Ecto neural progenitor cell (in vitro differentiated cells): ENCODE results near the gene GABRB2.

ENCODE experiments used
- DNase-seq: peaks from one replicate; pipeline ENCODE4 v3.0.0-alpha.2; 2018; ENCODE audit warnings: low spot score

The GABRB2 gene

DNA sequence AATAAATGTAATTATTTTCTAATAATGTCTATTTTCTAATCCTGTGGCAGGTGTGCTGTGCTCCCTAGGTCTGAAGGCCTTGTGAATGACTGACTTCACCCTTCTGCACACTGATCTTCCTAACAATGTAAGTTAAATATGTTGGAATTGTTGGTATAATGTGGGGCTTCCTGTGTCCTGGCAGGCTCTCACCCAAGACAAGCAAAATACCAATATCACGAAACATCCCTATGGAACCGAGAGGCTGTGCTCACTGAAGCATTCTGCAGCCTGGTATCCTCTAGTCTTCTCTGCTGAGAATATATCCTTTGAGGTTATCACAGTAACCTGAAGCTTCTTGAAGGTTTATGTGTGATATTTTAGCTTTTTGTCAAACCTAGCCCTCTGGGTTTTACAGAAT, 159.4 kb downstream of the GABRB2 start:
- DNase-seq: no peak

DNA sequence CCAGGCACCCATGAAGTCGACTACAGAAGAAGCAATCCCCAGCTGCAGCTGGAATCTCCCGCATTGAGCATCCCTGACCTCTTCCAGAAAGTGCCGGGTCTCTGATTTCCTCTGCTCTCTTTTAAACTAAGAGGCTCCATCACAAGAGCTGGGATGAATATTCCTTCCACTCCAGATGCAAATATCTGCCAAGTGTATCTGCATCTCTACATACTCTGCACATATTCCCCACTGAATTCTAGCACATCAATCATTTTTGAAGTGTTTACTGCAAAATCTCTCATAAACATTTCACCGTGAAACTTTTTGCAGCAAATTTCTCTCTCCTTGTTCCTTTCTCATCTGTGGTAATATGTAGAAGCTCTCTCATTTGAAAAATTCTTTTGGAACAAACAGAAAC, 161.5 kb downstream of the GABRB2 start:
- no peak for DNase-seq

DNA sequence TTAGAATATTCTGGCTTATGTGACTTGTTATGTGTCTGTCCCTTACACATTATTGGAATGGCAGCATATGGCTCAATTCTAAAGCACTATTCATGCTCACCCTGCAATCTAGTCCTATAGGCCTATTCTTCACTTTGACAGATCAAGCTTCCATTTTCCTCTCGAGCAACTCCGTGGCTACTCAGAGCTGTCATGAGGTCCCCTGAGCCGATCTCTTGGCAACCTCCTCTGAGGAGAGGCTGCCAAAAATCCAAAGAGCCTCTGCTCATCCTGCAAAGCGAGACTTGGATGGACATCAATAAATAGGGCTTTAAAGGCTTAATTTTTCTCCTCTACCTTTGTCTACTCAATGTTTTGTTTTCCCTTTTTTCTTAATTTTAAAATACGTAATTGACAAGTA, 163.8 kb downstream of the GABRB2 start:
- no peak for DNase-seq

DNA sequence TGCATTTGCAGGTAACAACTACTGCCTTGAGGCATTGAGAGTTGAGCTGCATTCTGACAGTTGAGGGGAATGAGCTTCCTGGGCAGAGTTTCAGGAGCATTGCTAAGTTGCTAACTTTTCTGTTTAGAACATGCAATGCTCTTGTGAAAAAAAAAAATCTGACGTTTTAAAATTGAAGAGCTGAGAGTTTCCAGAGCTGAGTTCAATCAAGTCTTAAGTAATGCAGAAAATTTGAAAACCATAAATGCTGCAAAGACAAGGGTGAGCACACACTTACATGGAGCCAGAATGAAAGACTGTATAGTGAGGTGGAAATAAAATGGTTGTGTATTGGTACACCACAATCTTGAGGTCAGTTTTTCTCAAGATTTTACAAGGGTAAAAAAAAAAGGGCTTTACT, 166.0 kb downstream of the GABRB2 start:
- DNase-seq: no peak

DNA sequence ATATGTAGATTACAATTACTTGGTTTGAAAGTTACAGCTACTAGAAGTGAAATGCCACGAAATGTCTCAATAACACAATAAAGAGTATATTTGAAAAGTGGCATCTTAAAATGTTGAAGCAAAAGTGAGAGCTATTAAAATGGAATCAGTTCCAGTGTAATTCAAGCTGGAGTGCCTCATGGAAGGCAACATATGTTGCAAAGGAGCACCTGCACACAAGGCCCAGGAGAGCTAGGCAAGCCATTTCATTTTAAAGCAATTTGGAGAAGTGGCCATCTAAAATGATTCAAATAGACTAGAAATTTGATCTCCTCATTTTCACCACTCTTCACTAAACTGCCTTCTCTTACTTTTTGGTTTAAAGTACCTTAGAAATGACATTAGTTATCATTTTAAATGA, 167.8 kb downstream of the GABRB2 start:
- DNase-seq: no peak

DNA sequence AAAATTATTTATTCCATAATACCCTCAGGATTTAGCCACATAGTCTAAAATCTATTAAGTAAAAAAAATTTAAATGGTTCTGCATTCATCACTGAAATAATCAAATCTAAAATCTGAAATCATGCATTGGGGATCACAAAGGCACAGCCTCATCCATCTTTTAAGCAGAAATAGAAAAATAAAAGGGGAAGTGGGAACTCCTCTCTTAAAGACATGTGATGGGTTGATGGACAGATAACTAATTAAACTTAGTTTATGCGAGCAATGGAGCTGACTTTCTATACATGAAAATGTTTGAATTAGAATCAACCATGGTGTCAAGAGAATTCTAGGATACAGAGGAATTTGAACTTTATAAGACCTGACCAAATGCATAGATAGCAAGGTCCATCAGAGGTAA, 170.5 kb downstream of the GABRB2 start:
- no peak for DNase-seq

DNA sequence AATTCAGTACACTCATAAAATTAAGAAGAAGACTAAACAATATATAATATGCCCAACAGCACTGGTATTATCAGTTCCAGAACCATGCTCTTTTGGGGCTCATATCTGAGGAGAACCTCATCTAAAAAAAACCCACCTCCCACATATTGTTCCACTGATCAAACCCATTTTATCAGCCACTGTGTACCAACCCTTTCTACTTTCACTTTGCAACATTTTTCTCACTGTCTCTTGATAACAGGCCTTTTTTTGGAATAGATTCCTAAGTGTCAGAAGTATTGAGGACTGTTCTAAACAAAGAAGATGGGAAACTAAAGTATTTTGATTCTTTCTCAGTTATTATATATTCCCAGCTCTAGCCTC, 173.2 kb downstream of the GABRB2 start:
- no peak for DNase-seq

DNA sequence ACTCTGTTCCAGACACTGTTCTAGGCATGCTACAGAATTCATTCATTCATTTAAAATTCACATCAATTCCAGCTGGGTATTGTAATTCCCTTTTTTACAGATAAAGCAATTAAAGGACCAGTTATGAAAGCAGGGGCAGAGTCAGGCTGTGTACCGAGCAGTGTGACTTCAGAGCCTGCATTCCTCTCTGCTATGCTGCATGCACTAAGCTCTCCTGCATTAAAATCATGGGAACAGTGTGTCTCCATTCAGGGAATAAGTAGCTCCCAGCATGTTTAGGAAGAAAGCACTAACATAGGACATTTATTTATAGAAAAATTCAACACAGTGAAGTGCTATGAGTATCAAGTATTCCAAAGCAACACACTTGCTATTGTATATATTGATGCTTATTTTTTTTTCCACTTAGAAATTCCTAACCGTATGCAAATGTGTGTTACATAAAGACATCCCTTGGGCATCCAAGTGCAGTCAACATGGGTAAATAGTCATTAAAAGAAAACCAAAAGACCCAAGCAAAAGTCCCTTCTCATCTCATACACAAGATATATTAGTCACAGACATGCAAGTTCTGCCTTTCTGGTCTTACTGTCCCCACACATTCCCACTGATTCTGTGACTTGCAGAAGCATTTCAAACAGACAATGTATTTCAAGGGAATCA, 173.7 kb downstream of the GABRB2 start:
- no peak for DNase-seq

DNA sequence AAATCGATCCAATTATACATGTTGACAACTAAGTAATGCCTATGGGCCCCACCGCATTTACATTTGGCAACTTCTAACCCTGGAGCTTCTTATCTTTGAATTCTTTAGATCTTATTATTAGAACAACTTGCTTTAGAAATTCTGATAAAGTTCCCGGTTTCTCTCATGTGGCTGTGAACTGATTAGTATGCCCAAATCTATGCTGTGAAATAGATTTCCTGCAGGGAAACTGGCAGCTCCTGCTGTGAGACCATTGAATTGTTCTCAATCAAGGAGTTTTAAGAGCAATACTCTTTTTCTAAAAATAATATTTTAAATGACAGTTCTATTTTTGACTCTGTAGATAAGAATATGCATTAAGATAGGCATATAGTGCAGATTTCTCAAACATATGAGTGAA, 177.5 kb downstream of the GABRB2 start:
- no peak for DNase-seq

DNA sequence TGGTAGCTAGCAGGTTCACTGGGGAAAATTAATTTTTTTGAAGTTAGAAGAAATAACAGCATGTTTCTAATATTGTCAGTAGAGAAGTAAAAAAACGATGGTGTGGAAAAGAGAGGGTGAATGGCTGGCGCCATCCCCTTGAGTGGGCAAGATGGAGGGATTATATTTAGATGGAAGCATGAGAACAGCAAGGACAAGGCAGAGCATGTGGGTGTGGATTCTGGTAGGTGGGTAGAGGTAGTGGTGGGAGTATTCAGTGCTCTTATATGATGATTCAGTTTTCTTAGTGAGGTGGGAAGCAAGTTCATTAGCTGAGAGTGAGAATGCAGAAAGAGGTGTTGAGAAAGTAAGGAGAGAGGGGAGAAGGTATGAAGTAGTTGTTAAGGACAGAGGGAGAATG, 188.1 kb downstream of the GABRB2 start:
- DNase-seq: no peak

DNA sequence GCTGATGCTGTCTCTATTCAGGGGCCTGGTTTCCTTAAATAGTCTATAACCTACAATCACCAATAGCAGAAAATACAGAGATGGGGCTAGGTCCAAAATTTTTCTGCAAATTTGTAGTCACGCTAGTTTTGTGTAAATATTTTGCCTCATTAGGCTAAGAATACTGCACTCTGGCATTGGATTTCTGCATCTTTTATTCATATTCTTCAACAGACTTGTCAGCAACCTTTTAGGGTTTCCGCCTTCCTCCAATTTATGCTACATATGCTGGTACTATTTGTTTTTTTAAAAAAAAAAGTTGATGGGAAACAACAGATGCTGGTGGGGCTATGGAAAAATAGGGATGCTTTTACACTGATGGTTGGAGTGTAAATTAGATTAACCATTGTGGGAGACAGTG, 202.3 kb downstream of the GABRB2 start:
- DNase-seq: no peak

DNA sequence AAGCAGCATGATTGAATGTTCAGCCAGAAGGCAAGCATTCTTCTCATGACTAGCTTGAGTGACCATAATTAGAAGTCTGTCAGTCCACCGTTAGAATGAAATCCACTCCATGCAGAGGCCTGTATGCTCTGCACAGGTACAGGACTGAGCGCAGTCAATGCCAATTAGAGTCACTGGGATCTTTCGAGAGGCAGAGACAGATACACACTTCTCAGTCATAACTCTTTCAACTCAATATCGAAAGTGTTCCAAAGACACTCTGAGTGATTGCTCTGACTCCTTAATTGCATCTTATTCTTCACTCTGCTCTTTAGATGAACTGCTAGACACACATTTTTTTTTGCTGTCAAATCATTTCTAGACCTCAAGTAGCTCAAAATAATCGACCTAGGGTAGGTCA, 203.6 kb downstream of the GABRB2 start:
- no peak for DNase-seq

DNA sequence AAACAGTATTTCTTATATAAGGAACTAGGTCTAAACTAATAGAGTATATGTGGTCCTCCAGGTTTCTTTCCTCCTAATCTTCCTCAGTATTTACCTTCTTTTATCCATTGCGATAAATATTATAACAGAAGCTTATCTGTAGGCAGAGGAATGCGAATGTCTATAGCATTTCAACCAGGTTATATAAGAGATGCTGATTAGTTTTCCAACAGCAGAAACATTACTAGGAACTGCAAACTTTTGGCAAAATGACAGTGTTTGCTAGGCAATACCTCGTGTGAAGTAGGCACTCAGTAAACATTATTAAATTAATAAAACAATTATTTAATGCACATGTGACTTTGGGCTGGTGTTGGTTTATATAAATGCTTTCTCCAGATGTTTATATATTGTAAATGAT, 206.5 kb downstream of the GABRB2 start:
- DNase-seq: no peak

DNA sequence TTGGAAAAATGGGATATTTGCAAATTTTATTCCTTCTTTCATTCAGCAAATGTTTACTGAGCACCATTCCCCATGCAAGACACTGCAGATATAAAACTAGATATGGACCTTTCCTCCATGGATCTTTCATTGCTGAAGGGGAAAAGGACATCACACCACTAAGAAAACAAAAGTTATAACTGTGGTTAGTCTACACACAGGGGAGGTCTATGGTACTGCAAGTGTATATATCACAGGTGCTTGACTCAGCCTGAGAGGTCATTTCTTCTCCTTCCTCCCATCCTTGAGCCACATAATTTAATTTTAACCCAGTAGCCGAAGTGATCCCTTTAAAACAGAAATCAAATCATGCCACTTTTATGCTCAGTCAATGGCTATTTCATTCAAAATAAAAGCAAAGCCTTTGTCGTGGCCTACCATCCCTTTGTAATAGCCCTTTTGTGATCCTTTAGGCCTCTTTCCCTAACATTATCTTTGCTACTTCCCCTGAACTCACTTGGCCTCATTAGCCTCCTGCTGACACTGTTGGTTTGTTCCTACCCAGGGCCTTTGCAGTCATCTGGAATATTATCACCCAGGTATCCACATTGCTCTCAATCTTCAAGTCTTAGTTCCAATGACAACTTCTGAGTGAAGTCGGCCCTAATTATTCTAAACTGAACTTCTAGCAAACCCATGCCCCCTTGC, 213.2 kb downstream of the GABRB2 start:
- no peak for DNase-seq

DNA sequence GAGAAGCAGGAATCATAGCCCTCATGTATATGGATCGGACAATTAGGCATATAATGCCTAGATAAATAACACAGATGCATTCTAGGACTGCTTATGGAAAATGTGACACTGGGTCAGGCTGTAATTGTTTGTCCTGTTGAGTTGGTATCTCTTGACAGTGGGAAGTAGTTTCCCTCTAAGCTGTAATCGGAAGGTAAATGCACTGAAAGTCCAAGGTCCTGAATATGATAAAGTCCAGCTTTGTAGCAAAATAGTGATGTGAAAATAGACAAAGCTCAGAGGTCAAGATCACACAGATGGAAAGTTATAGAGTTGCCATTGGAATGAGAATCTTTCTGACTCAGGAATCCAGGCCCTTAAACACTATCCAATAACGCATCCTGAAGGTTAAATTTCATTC, 214.2 kb downstream of the GABRB2 start:
- no peak for DNase-seq

DNA sequence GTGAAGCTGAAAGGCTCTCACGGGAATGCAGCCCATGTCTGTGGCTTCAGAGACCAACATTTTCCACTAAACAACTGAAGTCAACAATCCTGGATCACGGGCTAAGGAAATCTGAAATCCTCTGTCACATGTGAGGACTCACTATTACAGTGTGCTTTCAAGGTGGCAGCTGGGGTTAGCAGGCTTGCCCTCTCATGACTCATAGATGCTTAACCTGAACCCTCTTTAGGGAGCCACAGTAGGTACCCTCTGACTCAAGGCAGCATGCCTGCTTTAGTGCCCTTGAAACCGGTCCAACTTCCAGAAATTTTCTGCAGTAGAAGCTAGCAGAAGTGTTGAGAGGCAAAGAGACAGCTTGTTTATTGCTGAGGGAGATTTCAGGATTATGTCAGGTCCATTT, 232.5 kb downstream of the GABRB2 start:
- no peak for DNase-seq

DNA sequence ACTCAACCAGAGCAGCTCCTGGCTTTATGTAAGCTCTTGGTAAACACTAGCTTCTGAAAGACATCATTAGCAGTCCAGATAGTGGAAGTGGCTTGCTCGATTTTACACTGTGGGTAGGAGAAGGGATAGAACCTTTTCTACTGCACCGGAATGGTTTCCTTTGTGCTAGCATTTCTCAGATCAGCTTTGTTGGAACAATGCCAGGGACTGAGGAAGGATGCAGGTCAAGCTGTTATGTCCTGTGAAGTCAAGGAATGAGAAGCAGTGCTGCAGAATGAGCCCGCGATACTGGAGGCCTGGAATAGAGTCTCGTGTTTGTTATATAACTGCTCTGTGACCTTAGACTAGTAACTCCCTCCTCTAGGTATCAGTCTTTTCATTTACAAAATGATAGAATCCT, 233.6 kb downstream of the GABRB2 start:
- DNase-seq: no peak

DNA sequence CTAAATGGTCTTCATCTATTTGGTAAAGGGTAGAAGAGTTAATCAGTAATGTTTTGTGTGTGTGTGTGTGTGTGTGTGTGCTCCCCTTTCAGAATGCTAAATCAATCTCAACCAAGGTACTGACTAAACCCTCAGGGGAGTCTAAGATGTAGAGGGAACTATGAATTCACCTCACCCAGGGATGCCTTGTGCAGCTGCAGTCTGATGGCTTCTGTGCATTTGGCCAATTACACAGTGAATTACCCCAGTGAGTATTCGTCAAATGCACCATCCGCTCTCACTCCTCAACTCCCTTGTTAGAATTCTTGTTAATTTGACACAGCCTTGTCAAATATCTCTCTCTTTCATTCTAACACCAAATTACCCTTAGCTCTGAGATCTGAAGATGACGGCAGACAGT, 234.6 kb downstream of the GABRB2 start:
- DNase-seq: no peak

DNA sequence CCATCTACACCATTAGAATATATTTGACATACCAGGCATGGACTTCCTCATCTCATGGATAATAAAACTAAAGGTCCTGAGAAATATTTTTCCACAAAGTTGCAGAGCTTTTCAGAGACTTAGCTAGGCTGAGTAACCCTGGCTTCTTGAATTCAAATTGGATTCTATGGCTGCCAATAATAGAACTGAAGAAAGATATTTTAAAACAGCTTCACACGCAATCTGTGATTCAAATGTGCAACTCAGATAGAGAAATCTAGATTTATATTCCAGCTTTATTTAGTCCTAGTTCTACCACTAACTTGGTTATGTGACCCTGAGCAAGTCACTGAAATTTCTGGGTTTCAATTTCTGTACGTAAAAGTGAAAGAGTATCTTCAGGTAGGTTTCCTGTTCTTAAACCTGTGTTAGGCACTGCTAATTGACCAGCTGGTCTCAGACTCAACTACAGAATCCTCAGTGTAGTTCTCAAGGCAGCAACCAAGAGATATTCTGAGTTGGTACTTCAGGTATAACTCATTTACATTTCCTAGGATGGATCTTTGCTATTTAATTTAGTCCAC, 235.3 kb downstream of the GABRB2 start:
- no peak for DNase-seq

DNA sequence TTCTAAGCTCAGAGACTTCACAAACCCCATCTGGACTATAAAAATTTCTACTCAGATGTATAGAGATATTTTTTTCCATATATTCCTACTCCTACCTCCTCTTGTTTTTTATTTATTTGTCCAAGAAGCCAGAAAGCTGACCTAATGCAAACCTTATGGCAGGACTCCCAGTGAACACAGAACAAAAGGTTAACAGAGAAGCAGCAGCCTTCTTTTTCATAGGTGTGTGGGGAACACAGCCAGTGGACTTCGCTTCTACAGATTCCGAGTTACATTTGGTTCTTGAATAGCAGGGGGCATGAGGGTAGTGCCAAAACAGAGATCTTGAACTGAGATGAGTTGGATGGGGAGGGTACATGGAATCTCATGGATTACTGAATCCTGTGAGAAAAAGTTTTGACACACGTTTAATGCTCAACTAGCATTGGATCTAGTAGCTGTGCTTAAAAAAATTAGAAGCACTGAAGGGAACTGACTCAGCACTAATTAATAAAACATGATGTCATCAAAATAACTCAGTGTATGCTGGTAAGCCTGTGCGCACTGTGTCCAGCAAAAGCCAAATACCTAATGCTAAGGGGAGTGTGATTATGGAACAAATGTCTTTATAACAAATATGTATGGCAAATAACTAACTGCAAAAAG, 240.1 kb downstream of the GABRB2 start:
- DNase-seq: no peak

DNA sequence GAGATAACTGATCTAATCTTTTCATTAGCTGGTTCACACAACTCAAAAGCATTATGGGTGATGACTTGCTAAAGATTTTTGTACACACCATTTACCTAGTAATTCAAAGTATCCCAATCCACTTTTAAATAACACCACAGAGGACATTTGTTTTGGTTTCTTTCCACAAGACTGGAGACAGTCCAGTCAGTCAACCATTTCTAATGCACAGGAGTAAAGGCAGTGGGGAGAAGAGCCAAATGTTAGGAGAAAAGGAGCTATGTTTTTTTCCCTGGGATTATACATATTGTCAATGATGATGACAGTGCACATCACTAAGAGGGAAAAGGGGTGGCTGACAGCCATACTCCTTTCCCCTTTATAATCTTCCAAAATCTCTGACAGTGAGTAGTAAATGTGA, 240.9 kb downstream of the GABRB2 start:
- no peak for DNase-seq

DNA sequence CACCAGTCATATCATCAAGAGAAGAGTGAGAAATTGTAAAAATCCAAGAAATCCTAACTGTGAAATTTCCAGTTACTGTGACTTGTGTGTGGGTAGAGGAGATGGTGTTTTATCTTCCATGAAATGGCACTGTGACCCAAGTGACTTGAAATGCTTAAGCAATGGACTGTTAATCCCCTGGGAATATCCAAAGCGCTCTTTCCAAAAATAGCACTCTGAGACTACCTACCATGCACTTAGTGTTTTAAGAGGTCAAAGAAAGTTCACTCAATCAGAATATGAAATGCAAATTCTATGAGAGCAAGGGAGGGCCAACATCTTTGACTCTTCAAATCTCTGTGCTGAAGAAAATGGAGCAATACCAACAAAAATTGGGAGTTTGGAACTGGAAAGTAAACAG, 244.0 kb downstream of the GABRB2 start:
- DNase-seq: no peak

DNA sequence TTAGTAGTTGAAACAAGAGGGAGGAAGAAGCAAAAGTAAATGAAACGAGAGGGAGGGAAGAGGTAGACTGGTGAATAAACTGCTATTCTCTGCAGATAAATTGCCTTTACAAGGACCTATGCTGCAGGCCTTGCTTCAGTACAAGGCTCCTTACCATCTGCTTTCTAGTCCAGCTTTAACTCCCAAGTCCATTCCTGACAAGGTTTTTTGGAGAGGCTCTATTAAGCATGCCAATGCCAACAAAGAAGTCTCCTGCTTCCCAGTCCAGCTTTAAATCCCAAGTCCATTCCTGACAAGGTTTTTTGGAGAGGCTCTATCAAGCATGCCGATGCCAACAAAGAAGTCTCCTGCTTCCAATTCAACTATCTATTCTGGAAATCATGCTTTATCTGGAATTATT, 244.9 kb downstream of the GABRB2 start:
- no peak for DNase-seq

DNA sequence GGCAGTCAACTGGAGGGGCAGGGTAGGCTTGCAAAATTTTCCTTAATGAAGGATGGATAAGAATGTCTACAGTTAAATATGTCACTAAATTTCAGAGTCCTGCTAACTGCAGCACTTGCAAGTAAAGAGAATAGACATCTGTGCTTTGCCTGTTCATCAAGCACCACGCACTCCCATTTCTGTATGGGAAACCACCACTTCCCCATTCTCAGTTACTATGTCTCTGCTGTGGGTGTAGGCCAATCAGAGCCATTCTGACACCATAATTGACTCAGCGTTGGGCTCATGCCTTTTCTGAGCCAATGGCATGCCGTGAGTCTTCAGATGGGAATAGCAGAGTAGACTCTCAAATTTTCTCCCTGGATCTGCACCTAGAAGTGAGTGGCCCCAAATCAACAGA, 247.5 kb downstream of the GABRB2 start:
- DNase-seq: no peak
